GM19468 (cell line): ENCODE data around the gene CERS5.
A peak's percentile ranks its signal among the peaks of the same experiment; 100 is the strongest.

Experiments
- ATAC-seq: cut with Tn5 transposase; IDR thresholded peaks from one replicate; pipeline ENCODE4 v1.9.1; 2021; ENCODE audit warnings: mild to moderate bottlenecking, moderate library complexity, moderate number of reproducible peaks; ENCODE audit not compliant: unreplicated experiment; ENCODE audit errors: extremely low read depth

CERS5 gene

GRCh38 chr12:50142993-50143392, 24.2 kb downstream of the CERS5 start:
- ATAC-seq, result no peak

- no peak for ATAC-seq
Observed at GRCh38 chr12:50132505-50133135, 34.5 kb downstream of the CERS5 start.

- no peak for ATAC-seq
Observed at GRCh38 chr12:50129290-50129689, 37.9 kb downstream of the CERS5 start.

- no peak for ATAC-seq
Observed at GRCh38 chr12:50127546-50127945, 39.6 kb downstream of the CERS5 start.

- ATAC-seq, result no peak
Observed at GRCh38 chr12:50123203-50123602, 44.0 kb downstream of the CERS5 start.

- no peak for ATAC-seq
Observed at GRCh38 chr12:50121641-50122040, 45.5 kb downstream of the CERS5 start.

- no peak for ATAC-seq
Observed at GRCh38 chr12:50120953-50121352, 46.2 kb downstream of the CERS5 start.

- ATAC-seq, result no peak
Observed at GRCh38 chr12:50120521-50120920, 46.6 kb downstream of the CERS5 start.

- ATAC-seq, result no peak
Observed at GRCh38 chr12:50119387-50119786, 47.8 kb downstream of the CERS5 start.

GRCh38 chr12:50117057-50117622, 50.0 kb downstream of the CERS5 start:
- no peak for ATAC-seq

- ATAC-seq, result no peak
Observed at GRCh38 chr12:50112456-50113218, 54.5 kb downstream of the CERS5 start.

GRCh38 chr12:50111693-50112455, 55.3 kb downstream of the CERS5 start, which contains the start of gene COX14:
Gene COX14 (plus strand): TSS chr12:50112236. CDS start chr12:50120044, 7,808 bp downstream.
- peak; percentile 83 for ATAC-seq

GRCh38 chr12:50111395-50111692, 55.8 kb downstream of the CERS5 start:
- no peak for ATAC-seq

GRCh38 chr12:50110762-50111351, 56.3 kb downstream of the CERS5 start:
- no peak for ATAC-seq

- no peak for ATAC-seq
Observed at GRCh38 chr12:50110127-50110761, 56.9 kb downstream of the CERS5 start.

- ATAC-seq, result no peak
Observed at GRCh38 chr12:50109319-50109718, 57.9 kb downstream of the CERS5 start.

- no peak for ATAC-seq
Observed at GRCh38 chr12:50107416-50108268, 59.5 kb downstream of the CERS5 start.

- no peak for ATAC-seq
Observed at GRCh38 chr12:50106907-50107306, 60.3 kb downstream of the CERS5 start.

GRCh38 chr12:50105913-50106450, 61.2 kb downstream of the CERS5 start:
- ATAC-seq, result no peak
